Psoas muscle (tissue), 8 donors: ENCODE data around the gene SPZ1. TPM values are rescaled to one million over a fixed set of nuclear protein-coding genes. Genes with fewer than 3 reads are reported as not detected.
"Not testable (repeated sequence)": the region's sequence is repeated elsewhere in the genome, so short reads cannot be mapped to it uniquely, and the experiment has no call there.

Experiments
- ATAC-seq, 4 donors: fragments of 200-7000 bp; cut with Tn5 transposase; one replicate each; pipeline ENCODE4 v1.9.1; 2020; ENCODE audit warnings: moderate library complexity in 3 of 4, mild to moderate bottlenecking in 2 of 4
- DNase-seq, 2 donors: peaks; one replicate each; pipeline ENCODE4 v3.0.0-alpha.2; 2020
- H3K27ac ChIP-seq: fragments of 200-600 bp; one replicate; pipeline ENCODE4 v1.8.0; 2022
- H3K27me3 ChIP-seq, 3 donors: fragments of 200-600 bp in 1 of 3; one replicate each; pipeline versions ENCODE4 v1.6.1 to v1.8.0; 2013 to 2022; ENCODE audit warnings: low read length in 2 of 3, mild to moderate bottlenecking in 2 of 3, moderate library complexity in 1 of 3; ENCODE audit not compliant: insufficient read depth in 3 of 3
- H3K36me3 ChIP-seq, 2 donors: fragments of 200-600 bp in 1 of 2; one replicate each; pipeline versions ENCODE4 v1.6.1 to v1.8.0; 2013 to 2022; ENCODE audit warnings: low read depth in 1 of 2, mild to moderate bottlenecking in 1 of 2, moderate library complexity in 1 of 2; ENCODE audit not compliant: insufficient read depth in 1 of 2
- H3K4me1 ChIP-seq: fragments of 200-600 bp; one replicate; pipeline ENCODE4 v1.8.0; 2022
- H3K4me3 ChIP-seq: fragments of 200-600 bp; one replicate; pipeline ENCODE4 v1.8.0; 2022; ENCODE audit warnings: mild to moderate bottlenecking
- H3K9me3 ChIP-seq: fragments of 200-600 bp; one replicate; pipeline ENCODE4 v1.8.0; 2022
- WGBS, 3 donors: extraction: QIAGEN DNeasy Blood & Tissue Kit; methylation state at CpG; one replicate each; pipeline versions ENCODE4 v1.1.6 to v1.1.7; 2013; 5-methylcytosine and 5-hydroxymethylcytosine counted together
- intact Hi-C, 2 donors: fragments of 100-400 bp; cut with DNase I; formaldehyde crosslinking; loops; one replicate each; pipeline versions ENCODE4 v1.11.0 to v1.14.2; 2022
- polyA plus RNA-seq, 3 donors: library from polyadenylated mRNA; stranded (reverse); fragments of 200-250 nt; gene quantifications; one replicate each; pipeline ENCODE4 v1.2.3, GENCODE V29; 2013
- total RNA-seq, 4 donors: library from RNA; stranded (reverse); fragmentation: NEBNext Ultra II Directional in 2 of 4; extraction: Animal tissue kit (Norgen Biotek cat#: 25700) in 2 of 4; gene quantifications; one replicate each; pipeline versions ENCODE4 v1.2.1 to v1.2.4, GENCODE V29; 2021 to 2023
- TF ChIP-seq, protein P1 (sequence below): fragments of 200-600 bp; IDR thresholded peaks from one replicate; pipeline ENCODE4 v1.8.0; 2022; ENCODE audit warnings: antibody characterized with exemption
- donor health status: healthy with polysubstance abuse.
- donor health status: DM: no; HTN: no; CAD: no; lungs with moderate emphysema.
- donor health status: Bipolar disorder and iron deficiency.
- donor health status: healthy.
- donor health status: DM: yes; HTN: yes; CAD: no.
- donor health status: DM: no; HTN: no; CAD: no.
- donor health status: DM: no; HTN: no; CAD: no.
- donor health status: DM: yes; HTN: yes; CAD: no.

The SPZ1 gene
- total and polyA plus RNA-seq, 7 donors, result not detected

GRCh38 chr5:80291761-80292160 lies 28.0 kb upstream of the SPZ1 start:
- H3K4me3 ChIP-seq, result no peak overlapping the region
- H3K27me3 ChIP-seq, result no peaks in the 10 kb centered on the region
- H3K4me1 ChIP-seq, result no peaks in the 10 kb centered on the region
- intact Hi-C loops, result no loop called here
- H3K9me3 ChIP-seq, result no peaks in the 10 kb centered on the region
- no peak overlapping the region for H3K27ac ChIP-seq
- 82 to 85% (median 82%) methylated on average over 8 of the region's 8 CpGs for WGBS, 3 donors
- TF ChIP-seq, protein P1, sequence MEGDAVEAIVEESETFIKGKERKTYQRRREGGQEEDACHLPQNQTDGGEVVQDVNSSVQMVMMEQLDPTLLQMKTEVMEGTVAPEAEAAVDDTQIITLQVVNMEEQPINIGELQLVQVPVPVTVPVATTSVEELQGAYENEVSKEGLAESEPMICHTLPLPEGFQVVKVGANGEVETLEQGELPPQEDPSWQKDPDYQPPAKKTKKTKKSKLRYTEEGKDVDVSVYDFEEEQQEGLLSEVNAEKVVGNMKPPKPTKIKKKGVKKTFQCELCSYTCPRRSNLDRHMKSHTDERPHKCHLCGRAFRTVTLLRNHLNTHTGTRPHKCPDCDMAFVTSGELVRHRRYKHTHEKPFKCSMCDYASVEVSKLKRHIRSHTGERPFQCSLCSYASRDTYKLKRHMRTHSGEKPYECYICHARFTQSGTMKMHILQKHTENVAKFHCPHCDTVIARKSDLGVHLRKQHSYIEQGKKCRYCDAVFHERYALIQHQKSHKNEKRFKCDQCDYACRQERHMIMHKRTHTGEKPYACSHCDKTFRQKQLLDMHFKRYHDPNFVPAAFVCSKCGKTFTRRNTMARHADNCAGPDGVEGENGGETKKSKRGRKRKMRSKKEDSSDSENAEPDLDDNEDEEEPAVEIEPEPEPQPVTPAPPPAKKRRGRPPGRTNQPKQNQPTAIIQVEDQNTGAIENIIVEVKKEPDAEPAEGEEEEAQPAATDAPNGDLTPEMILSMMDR, result no peak
- DNase-seq (no peak), ATAC-seq (no peak)
- H3K36me3 ChIP-seq, result no peaks in the 10 kb centered on the region

DNA sequence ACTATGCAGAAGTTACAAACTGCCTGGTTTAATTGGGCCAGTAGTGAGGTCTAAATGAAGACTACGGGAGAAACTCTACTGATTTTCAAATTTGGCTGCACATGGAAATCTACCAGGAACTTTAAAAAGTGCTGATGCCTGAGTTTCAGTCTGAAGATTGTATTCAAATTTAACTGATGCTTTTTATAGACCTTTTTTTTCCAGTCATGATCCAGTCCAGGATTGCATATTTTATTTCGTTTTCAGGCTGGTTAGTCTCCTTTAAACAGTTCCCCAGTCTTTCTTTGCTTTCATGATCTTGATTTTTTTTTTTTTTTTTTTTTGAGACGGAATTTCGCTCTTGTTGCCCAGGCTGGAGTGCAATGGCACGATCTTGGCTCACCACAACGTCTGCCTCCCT lies 23.7 kb upstream of the SPZ1 start:
- WGBS, 3 donors, result 53 to 60% (median 55%) methylated on average over 5 to 6 of the region's 6 CpGs
- H3K36me3 ChIP-seq, result no peaks in the 10 kb centered on the region
- H3K9me3 ChIP-seq, result no peaks in the 10 kb centered on the region
- H3K27ac ChIP-seq, result no peak overlapping the region
- H3K4me3 ChIP-seq, result no peak overlapping the region
- intact Hi-C loops, result no loop called here
- DNase-seq (no peak), ATAC-seq (no peak)
- H3K4me1 ChIP-seq, result no peaks in the 10 kb centered on the region
- TF ChIP-seq, protein P1, result no peak
- no peaks in the 10 kb centered on the region for H3K27me3 ChIP-seq

- Histone ChIP-seq H3K9me3 (no peaks in the 10 kb centered on the region), H3K36me3 (no peaks in the 10 kb centered on the region), H3K4me1 (no peaks in the 10 kb centered on the region), H3K4me3 (no peak overlapping the region), H3K27ac (no peak overlapping the region), H3K27me3 (no peaks in the 10 kb centered on the region)
- intact Hi-C loops, result no loop called here
- TF ChIP-seq, protein P1, result no peak
- DNase-seq, result no peak
- ATAC-seq, result no peak
- WGBS, 3 donors, result 87 to 94% (median 92%) methylated on average over 8 of the region's 8 CpGs
These were observed 20.2 kb upstream of the SPZ1 start for GRCh38 chr5:80299601-80300000.

DNA sequence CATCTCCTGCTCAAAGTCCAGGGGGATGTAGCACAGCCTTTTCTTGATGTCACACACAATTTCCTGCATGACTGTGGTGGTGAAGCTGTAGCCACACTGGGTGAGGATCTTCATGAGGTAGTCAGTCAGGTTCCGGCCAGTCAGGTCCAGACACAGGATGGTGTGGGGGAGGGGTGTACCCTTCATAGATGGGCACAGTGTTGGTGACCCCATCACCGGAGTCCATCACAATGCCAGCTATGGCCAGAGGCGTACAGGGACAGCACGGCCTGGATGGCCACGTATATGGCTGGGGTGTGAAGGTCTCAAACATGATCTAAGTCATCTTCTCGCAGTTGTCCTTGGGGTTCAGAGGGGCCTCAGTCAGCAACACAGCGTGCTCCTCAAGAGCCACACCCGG lies 19.7 kb upstream of the SPZ1 start:
- no peaks in the 10 kb centered on the region for H3K9me3 ChIP-seq
- WGBS, 3 donors, result 81 to 94% (median 84%) methylated on average over 8 of the region's 8 CpGs
- intact Hi-C loops, result no loop called here
- no peak overlapping the region for H3K4me3 ChIP-seq
- H3K27ac ChIP-seq, result no peak overlapping the region
- H3K4me1 ChIP-seq, result no peaks in the 10 kb centered on the region
- H3K27me3 ChIP-seq, result no peaks in the 10 kb centered on the region
- H3K36me3 ChIP-seq, result no peaks in the 10 kb centered on the region
- TF ChIP-seq, protein P1, result no peak
- ATAC-seq, result no peak
- no peak for DNase-seq

GRCh38 chr5:80300796-80301195 lies 19.0 kb upstream of the SPZ1 start:
- ATAC-seq, intact Hi-C loops, H3K4me3 ChIP-seq, H3K36me3 ChIP-seq, H3K27me3 ChIP-seq, DNase-seq, H3K27ac ChIP-seq, H3K4me1 ChIP-seq, H3K9me3 ChIP-seq: not testable (repeated sequence)
- 94 to 96% (median 95%) methylated on average over 9 to 19 of the region's 27 CpGs for WGBS, 3 donors

DNA sequence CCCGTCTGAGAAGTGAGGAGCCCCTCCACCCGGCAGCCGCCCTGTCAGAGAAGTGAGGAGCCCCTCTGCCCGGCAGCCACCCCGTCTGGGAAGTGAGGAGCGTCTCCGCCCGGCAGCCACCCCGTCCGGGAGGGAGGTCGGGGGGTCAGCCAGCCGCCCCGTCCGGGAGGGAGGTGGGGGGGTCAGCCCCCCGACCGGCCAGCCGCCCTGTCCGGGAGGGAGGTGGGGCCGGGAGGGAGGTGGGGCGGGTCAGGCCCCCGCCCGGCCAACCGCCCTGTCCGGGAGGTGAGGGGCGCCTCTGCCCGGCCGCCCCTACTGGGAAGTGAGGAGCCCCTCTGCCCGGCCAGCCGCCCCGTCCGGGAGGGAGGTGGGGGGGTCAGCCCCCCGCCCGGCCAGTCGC lies 18.5 kb upstream of the SPZ1 start:
- intact Hi-C loops, result not testable (repeated sequence)

More for the DNA sequence above, 18.5 kb upstream of the SPZ1 start:
- not testable (repeated sequence) for H3K27ac ChIP-seq, H3K4me1 ChIP-seq, H3K4me3 ChIP-seq, H3K9me3 ChIP-seq, ATAC-seq, H3K27me3 ChIP-seq, H3K36me3 ChIP-seq, DNase-seq
- 98% methylated on average over 9 to 16 of the region's 34 CpGs; no CpG with 5 or more reads in 1 of the 3 donors for WGBS, 3 donors
